Smooth muscle cell (in vitro differentiated cells): ENCODE measurements around the gene CACNA1G. TPM values are rescaled to one million over a fixed set of nuclear protein-coding genes. Genes with fewer than 3 reads are reported as not detected.

Source experiments
- DNase-seq: peaks from one replicate; lab custom pipeline; 2025; ENCODE audit not compliant: unreplicated experiment; lab: John Stamatoyannopoulos, UW
- H2AFZ ChIP-seq: fragments of 200-600 bp; sonication (generic); 2 replicates; pipeline ENCODE4 v1.6.0; 2016; ENCODE audit warnings: antibody characterized with exemption, low read depth, mild to moderate bottlenecking
- H3F3A ChIP-seq: fragments of 200-600 bp; sonication (generic); 2 replicates; pipeline ENCODE4 v1.6.0; 2017; ENCODE audit warnings: antibody characterized with exemption, low read depth
- H3K27ac ChIP-seq: fragments of 200-600 bp; sonication (generic); 2 replicates; pipeline ENCODE4 v1.5.1; 2016; ENCODE audit warnings: low read depth, mild to moderate bottlenecking
- H3K27me3 ChIP-seq: fragments of 200-600 bp; sonication (generic); 2 replicates; pipeline ENCODE4 v1.6.1; 2016; ENCODE audit warnings: low read depth, mild to moderate bottlenecking
- H3K36me3 ChIP-seq: fragments of 200-600 bp; sonication (generic); 2 replicates; pipeline ENCODE4 v1.5.1; 2016; ENCODE audit warnings: low read depth
- H3K4me1 ChIP-seq: fragments of 200-600 bp; sonication (generic); 2 replicates; pipeline ENCODE4 v1.5.1; 2016; ENCODE audit warnings: low read depth
- H3K4me2 ChIP-seq: fragments of 200-600 bp; sonication (generic); 2 replicates; pipeline ENCODE4 v1.6.0; 2016; ENCODE audit warnings: mild to moderate bottlenecking
- H3K4me3 ChIP-seq: fragments of 200-600 bp; sonication (generic); 2 replicates; pipeline ENCODE4 v1.5.1; 2016; ENCODE audit warnings: mild to moderate bottlenecking
- H3K79me2 ChIP-seq: fragments of 200-600 bp; sonication (generic); 2 replicates; pipeline ENCODE4 v1.6.0; 2016; ENCODE audit warnings: low read depth, mild to moderate bottlenecking
- H3K9ac ChIP-seq: fragments of 200-600 bp; sonication (generic); 2 replicates; pipeline ENCODE4 v1.6.0; 2016; ENCODE audit warnings: low read depth
- H3K9me3 ChIP-seq: fragments of 200-600 bp; sonication (generic); replicated peaks from 2 replicates; pipeline ENCODE4 v1.5.1; 2016; ENCODE audit warnings: low read depth
- H4K20me1 ChIP-seq: fragments of 200-600 bp; sonication (generic); 2 replicates; pipeline ENCODE4 v1.6.0; 2016; ENCODE audit warnings: low read depth
- WGBS: methylation state at CpG from one replicate; pipeline ENCODE4 v1.1.7; 2016; ENCODE audit warnings: low lambda C conversion rate; 5-methylcytosine and 5-hydroxymethylcytosine counted together
- polyA plus RNA-seq: library from polyadenylated mRNA; unstranded; fragments of >200 nt; fragmentation: Nextera tagmentation; extraction: Ambion mirVana; gene quantifications from 2 replicates; pipeline ENCODE4 v1.2.1, GENCODE V29; 2016
- total RNA-seq: library from RNA; depleted of rRNA; stranded (reverse); fragments of >200 nt; gene quantifications from 2 replicates; pipeline ENCODE4 v1.2.3, GENCODE V29; 2014
- TF ChIP-seq, protein P1 (sequence below): fragments of 200-600 bp; sonication (generic); IDR thresholded peaks from 2 replicates; pipeline ENCODE4 v1.5.1; 2017; ENCODE audit warnings: borderline replicate concordance, mild to moderate bottlenecking, antibody characterized with exemption; ENCODE audit not compliant: insufficient read depth, poor library complexity, severe bottlenecking

The CACNA1G gene
- total and polyA plus RNA-seq, 2 experiments from 2014 or later, result 1.6 to 1.7 TPM

DNA sequence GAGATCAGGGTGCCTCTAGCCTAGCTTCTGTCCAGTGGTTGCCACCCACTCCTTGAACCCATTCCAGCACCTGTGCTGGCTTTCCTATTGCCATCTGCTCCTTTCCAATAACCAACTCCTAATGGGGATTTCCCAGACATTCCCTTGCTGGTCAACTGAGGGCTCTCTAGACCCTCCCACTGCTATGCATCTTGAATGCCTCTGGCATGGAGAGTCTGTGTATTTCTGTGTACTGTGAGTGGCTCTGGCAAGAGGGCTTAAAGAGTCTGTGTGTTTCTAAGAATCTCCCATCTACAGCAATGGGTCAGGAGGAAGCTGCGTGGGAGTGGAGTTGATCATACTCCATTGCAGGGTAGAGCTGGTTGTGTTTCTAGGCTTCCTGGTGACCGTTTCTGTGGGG lies 39.0 kb upstream of the CACNA1G start:
- Histone ChIP-seq H2AFZ (no peak overlapping the region), H3K4me2 (no peak overlapping the region), H3K4me3 (no peak overlapping the region), H3K79me2 (no peaks in the 10 kb centered on the region), H3F3A (no peaks in the 10 kb centered on the region), H3K4me1 (no peaks in the 10 kb centered on the region), H4K20me1 (no peaks in the 10 kb centered on the region), H3K27ac (no peak overlapping the region), H3K9ac (no peak overlapping the region), H3K27me3 (no peaks in the 10 kb centered on the region), H3K9me3 (no peaks in the 10 kb centered on the region), H3K36me3 (no peaks in the 10 kb centered on the region)
- TF ChIP-seq, protein P1, sequence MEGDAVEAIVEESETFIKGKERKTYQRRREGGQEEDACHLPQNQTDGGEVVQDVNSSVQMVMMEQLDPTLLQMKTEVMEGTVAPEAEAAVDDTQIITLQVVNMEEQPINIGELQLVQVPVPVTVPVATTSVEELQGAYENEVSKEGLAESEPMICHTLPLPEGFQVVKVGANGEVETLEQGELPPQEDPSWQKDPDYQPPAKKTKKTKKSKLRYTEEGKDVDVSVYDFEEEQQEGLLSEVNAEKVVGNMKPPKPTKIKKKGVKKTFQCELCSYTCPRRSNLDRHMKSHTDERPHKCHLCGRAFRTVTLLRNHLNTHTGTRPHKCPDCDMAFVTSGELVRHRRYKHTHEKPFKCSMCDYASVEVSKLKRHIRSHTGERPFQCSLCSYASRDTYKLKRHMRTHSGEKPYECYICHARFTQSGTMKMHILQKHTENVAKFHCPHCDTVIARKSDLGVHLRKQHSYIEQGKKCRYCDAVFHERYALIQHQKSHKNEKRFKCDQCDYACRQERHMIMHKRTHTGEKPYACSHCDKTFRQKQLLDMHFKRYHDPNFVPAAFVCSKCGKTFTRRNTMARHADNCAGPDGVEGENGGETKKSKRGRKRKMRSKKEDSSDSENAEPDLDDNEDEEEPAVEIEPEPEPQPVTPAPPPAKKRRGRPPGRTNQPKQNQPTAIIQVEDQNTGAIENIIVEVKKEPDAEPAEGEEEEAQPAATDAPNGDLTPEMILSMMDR, result no peak
- DNase-seq, result no peak
- whole genome bisulfite sequencing, result 90% methylated on average over 2 of the region's 2 CpGs

DNA sequence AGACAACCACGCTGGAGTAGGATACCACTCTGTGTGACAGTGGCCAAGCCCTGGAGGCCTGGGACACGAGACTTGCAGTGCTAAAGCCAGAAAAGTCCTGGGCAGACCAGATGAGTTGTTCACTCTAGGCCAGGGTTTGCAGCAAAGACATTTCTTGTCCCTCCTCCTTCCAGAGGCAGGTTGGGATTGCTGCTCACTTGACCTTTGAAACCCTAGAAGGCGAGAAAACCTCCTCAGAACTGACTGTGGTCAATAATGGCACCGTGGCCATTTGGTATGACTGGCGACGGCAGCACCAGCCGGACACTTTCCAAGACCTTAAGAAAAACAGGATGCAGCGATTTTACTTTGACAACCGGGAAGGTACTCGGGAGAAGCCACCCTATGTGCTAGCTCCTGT lies 37.7 kb upstream of the CACNA1G start:
- 91% methylated on average over 10 of the region's 10 CpGs for WGBS

DNA sequence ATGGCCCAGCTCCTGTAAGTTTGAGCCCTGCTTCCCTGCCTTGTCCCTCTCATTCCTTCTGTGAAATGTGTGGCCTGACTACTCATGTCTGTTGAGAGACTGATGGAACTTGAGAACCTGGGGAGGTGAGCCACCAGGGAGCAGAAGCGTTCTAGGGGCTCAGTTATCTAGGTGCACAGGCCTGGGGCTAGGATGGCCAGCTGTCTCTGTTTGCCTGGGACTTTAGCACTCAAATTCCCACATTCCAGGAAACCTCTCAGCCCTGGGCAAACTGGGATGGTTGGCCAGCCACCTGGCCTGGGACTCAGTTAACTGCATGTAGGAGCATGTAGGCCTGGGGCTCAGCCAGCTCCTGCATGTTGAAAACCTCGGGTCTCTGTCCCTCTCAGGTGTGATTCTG lies 37.3 kb upstream of the CACNA1G start:
- Histone ChIP-seq H3K27me3 (no peaks in the 10 kb centered on the region), H3K4me1 (no peaks in the 10 kb centered on the region), H3K79me2 (no peaks in the 10 kb centered on the region), H3K9me3 (no peaks in the 10 kb centered on the region), H3K4me3 (no peak overlapping the region), H3F3A (no peaks in the 10 kb centered on the region), H3K9ac (no peak overlapping the region), H3K27ac (no peak overlapping the region), H3K36me3 (no peaks in the 10 kb centered on the region), H3K4me2 (no peak overlapping the region), H2AFZ (no peak overlapping the region), H4K20me1 (no peaks in the 10 kb centered on the region)
- 60% methylated on average over 2 of the region's 2 CpGs for WGBS
- TF ChIP-seq, protein P1, result no peak
- no peak for DNase-seq

More for the DNA sequence above, 37.7 kb upstream of the CACNA1G start:
- no peak for DNase-seq
- no peaks in the 10 kb centered on the region for H3K27me3 ChIP-seq
- no peak overlapping the region for H3K27ac ChIP-seq
- H3F3A ChIP-seq, result no peaks in the 10 kb centered on the region
- H3K4me1 ChIP-seq, result no peaks in the 10 kb centered on the region
- TF ChIP-seq, protein P1, result no peak
- no peak overlapping the region for H2AFZ ChIP-seq
- H3K9me3 ChIP-seq, result no peaks in the 10 kb centered on the region
- no peak overlapping the region for H3K4me2 ChIP-seq
- no peaks in the 10 kb centered on the region for H3K36me3 ChIP-seq
- H3K79me2 ChIP-seq, result no peaks in the 10 kb centered on the region
- H4K20me1 ChIP-seq, result no peaks in the 10 kb centered on the region
- H3K9ac ChIP-seq, result no peak overlapping the region
- H3K4me3 ChIP-seq, result no peak overlapping the region

DNA sequence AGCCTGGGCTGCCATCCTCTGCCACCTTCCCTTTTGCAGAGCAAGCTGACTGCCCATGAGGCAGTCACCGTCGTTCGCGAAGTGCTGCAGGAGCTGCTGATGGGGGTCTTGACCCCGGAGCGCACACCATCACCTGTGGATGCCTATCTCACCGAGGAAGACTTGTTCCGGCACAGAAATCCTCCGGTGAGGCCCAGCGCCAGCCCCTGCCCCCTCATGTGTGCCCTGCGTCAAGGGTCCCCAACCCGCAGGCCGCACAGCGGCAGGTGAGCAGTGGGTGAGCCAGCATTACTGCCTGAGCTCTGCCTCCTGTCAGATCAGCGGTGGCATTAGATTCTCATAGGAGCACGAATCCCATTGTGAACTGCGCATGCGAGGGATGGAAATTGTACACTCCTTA lies 35.7 kb upstream of the CACNA1G start:
- Histone ChIP-seq H3K9ac (no peak overlapping the region), H3K4me3 (no peak overlapping the region), H3K79me2 (no peaks in the 10 kb centered on the region), H3K4me2 (no peak overlapping the region), H2AFZ (no peak overlapping the region), H3K36me3 (no peaks in the 10 kb centered on the region), H3K27me3 (peaks cover 6% of the 10 kb centered on the region), H4K20me1 (no peaks in the 10 kb centered on the region), H3K27ac (no peak overlapping the region), H3K9me3 (no peaks in the 10 kb centered on the region), H3K4me1 (no peaks in the 10 kb centered on the region), H3F3A (no peaks in the 10 kb centered on the region)
- no peak for DNase-seq
- TF ChIP-seq, protein P1, result no peak
- WGBS, result 95% methylated on average over 18 of the region's 18 CpGs
